ENCODE results near the gene FGFBP3.
A peak's percentile ranks its signal among the peaks of the same experiment; 100 is the strongest.

FGFBP3 gene

GRCh38 chr10:91893051-91893450 is 16.2 kb downstream of the FGFBP3 start:
- no peak for TF ChIP-seq JUND (IDR thresholded peaks at IDR 0.05; ENCODE audit: low read depth)
- no peak for DNase-seq (ENCODE audit: low read depth in 1 of 2, low spot score in 1 of 2)
- in situ Hi-C loops (cut with HindIII; ENCODE audit: low pct_unique_long_range_greater_than_20kb, low sequenced_read_pairs), result no loop called here

GRCh38 chr10:91891125-91892001 is 17.9 kb downstream of the FGFBP3 start:
- DNase-seq (ENCODE audit: low read depth in 1 of 2, low spot score in 1 of 2), result peak in 1 of 2 experiments; percentile 47
- in situ Hi-C loops (cut with HindIII; ENCODE audit: low pct_unique_long_range_greater_than_20kb, low sequenced_read_pairs), result no loop called here
- no peak for TF ChIP-seq JUND (IDR thresholded peaks at IDR 0.05; ENCODE audit: low read depth)

GRCh38 chr10:91887272-91888076 is 21.8 kb downstream of the FGFBP3 start:
- in situ Hi-C loops (cut with HindIII; ENCODE audit: low pct_unique_long_range_greater_than_20kb, low sequenced_read_pairs), result no loop called here
- no peak for TF ChIP-seq JUND (IDR thresholded peaks at IDR 0.05; ENCODE audit: low read depth)
- DNase-seq (ENCODE audit: low read depth in 1 of 2, low spot score in 1 of 2), result no peak

- no peak for DNase-seq (ENCODE audit: low read depth in 1 of 2, low spot score in 1 of 2)
- in situ Hi-C loops (cut with HindIII; ENCODE audit: low pct_unique_long_range_greater_than_20kb, low sequenced_read_pairs), result no loop called here
- no peak for TF ChIP-seq JUND (IDR thresholded peaks at IDR 0.05; ENCODE audit: low read depth)
These were observed 22.4 kb downstream of the FGFBP3 start for GRCh38 chr10:91886954-91887271.

GRCh38 chr10:91885362-91886079 is 23.8 kb downstream of the FGFBP3 start:
- TF ChIP-seq JUND (IDR thresholded peaks at IDR 0.05; ENCODE audit: low read depth), result no peak
- no peak for DNase-seq (ENCODE audit: low read depth in 1 of 2, low spot score in 1 of 2)
- in situ Hi-C loops (cut with HindIII; ENCODE audit: low pct_unique_long_range_greater_than_20kb, low sequenced_read_pairs), result no loop called here

GRCh38 chr10:91884536-91884935 is 24.8 kb downstream of the FGFBP3 start:
- no peak for TF ChIP-seq JUND (IDR thresholded peaks at IDR 0.05; ENCODE audit: low read depth)
- no peak for DNase-seq (ENCODE audit: low read depth in 1 of 2, low spot score in 1 of 2)
- in situ Hi-C loops (cut with HindIII; ENCODE audit: low pct_unique_long_range_greater_than_20kb, low sequenced_read_pairs), result no loop called here

- in situ Hi-C loops (cut with HindIII; ENCODE audit: low pct_unique_long_range_greater_than_20kb, low sequenced_read_pairs), result no loop called here
- DNase-seq (ENCODE audit: low read depth in 1 of 2, low spot score in 1 of 2), result peak; percentile 67 to 84
- no peak for TF ChIP-seq JUND (IDR thresholded peaks at IDR 0.05; ENCODE audit: low read depth)
These were observed 25.5 kb downstream of the FGFBP3 start for GRCh38 chr10:91883549-91884444.

GRCh38 chr10:91880310-91880709 is 29.0 kb downstream of the FGFBP3 start:
- in situ Hi-C loops (cut with HindIII; ENCODE audit: low pct_unique_long_range_greater_than_20kb, low sequenced_read_pairs), result no loop called here
- TF ChIP-seq JUND (IDR thresholded peaks at IDR 0.05; ENCODE audit: low read depth), result no peak; the same call in 1 of the 2 replicates
- DNase-seq (ENCODE audit: low read depth in 1 of 2, low spot score in 1 of 2), result peak; percentile 78 to 98

GRCh38 chr10:91879515-91880170 is 29.6 kb downstream of the FGFBP3 start:
- DNase-seq (ENCODE audit: low read depth in 1 of 2, low spot score in 1 of 2), result no peak
- in situ Hi-C loops (cut with HindIII; ENCODE audit: low pct_unique_long_range_greater_than_20kb, low sequenced_read_pairs), result no loop called here
- no peak for TF ChIP-seq JUND (IDR thresholded peaks at IDR 0.05; ENCODE audit: low read depth)

GRCh38 chr10:91875779-91876178 is 33.5 kb downstream of the FGFBP3 start:
- TF ChIP-seq JUND (IDR thresholded peaks at IDR 0.05; ENCODE audit: low read depth), result no peak
- DNase-seq (ENCODE audit: low read depth in 1 of 2, low spot score in 1 of 2), result no peak
- in situ Hi-C loops (cut with HindIII; ENCODE audit: low pct_unique_long_range_greater_than_20kb, low sequenced_read_pairs), result no loop called here

- in situ Hi-C loops (cut with HindIII; ENCODE audit: low pct_unique_long_range_greater_than_20kb, low sequenced_read_pairs), result no loop called here
- no peak for TF ChIP-seq JUND (IDR thresholded peaks at IDR 0.05; ENCODE audit: low read depth)
- no peak for DNase-seq (ENCODE audit: low read depth in 1 of 2, low spot score in 1 of 2)
These were observed 34.1 kb downstream of the FGFBP3 start for GRCh38 chr10:91875156-91875555.
